NCI-H2171 treated with DMSO at 0.1 percent for 48 hours (cell line): ENCODE results near the gene KCNK18.

ENCODE experiments used
- DNase-seq: peaks from one replicate; lab custom pipeline; 2025; lab: John Stamatoyannopoulos, UW

Gene KCNK18

DNA sequence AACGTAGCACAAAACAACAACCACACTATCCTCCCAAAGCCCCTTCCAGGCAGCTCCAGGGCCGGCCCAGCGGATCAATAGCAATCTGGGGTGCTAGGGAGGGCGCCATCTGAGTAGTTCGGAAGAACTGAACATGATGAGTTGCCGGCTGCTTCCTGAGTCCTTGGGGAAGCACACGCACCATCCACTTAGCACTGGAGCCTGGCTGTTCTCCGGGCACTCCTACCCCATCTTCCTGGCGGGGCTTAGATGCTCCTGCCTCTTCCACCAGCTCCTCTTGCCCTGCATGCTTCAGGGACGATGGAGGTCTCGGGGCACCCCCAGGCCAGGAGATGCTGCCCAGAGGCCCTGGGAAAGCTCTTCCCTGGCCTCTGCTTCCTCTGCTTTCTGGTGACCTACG lies at the start of gene KCNK18:
Gene KCNK18, plus strand, starts transcription at position 301 of the 400 bp plus-strand sequence. Its CDS starts 0 bp downstream, at position 301.
- no peak for DNase-seq

- no peak for DNase-seq
Measured at GRCh38 chr10:117148284-117148683, 49.0 kb upstream of the KCNK18 start.

DNA sequence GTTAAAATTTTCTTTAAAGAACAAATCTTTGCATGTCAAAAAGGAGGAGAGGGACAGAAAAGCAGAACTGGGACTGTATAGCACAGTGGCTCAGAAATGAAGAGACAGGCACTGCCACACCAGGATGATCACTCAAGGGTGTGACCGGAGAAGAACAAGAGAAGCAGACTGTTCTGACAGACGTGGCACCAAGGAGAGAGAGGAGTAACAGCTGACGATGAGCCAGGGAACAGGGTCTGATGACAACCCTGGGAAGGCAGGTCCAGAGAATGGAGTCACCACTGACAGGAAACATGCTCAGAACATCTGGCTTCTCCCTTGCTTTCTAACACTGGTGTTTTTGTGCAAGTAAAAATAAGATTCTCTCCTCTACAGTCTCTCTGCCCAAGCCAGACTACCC lies 44.6 kb upstream of the KCNK18 start:
- DNase-seq: no peak

DNA sequence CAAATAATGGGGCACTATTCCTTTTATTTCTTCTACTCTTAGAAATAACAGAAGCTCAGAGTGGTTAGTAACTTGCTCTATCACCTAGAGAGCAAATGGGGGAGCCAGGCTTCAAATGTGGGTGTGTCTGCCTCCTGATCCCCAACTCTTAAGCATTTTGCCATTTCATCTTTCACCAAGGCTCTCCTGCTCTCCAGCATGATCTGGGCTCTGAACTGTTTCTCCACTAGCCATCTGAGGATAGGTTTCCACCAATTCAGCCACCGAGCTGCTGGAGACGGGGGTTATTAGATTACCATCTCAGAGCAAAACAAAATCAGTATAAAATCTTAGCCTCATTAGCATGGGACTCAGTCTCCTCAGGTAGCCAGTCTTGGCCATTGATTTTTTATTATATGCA lies 39.0 kb upstream of the KCNK18 start:
- no peak for DNase-seq

DNA sequence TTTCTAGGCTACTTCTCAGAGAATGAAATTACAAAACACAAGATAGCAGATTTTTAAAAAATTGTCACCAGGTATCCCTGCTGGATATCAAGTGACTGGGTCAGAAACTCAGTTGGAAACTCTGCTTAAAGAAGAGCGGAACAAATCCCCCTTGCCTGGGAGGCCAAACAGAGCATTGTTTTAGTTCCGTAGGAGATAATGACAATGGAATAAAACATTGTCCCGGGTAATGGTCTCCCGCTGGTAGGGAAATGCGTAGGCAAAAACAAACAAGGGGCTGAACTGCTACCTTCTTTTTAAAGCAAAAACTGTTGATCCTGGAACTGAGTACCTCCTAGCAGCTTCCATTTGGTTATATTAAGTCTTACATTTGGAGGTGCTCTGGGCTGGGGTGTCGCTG lies 37.9 kb upstream of the KCNK18 start:
- DNase-seq: no peak

- no peak for DNase-seq
Measured at GRCh38 chr10:117160567-117160966, 36.7 kb upstream of the KCNK18 start.

DNA sequence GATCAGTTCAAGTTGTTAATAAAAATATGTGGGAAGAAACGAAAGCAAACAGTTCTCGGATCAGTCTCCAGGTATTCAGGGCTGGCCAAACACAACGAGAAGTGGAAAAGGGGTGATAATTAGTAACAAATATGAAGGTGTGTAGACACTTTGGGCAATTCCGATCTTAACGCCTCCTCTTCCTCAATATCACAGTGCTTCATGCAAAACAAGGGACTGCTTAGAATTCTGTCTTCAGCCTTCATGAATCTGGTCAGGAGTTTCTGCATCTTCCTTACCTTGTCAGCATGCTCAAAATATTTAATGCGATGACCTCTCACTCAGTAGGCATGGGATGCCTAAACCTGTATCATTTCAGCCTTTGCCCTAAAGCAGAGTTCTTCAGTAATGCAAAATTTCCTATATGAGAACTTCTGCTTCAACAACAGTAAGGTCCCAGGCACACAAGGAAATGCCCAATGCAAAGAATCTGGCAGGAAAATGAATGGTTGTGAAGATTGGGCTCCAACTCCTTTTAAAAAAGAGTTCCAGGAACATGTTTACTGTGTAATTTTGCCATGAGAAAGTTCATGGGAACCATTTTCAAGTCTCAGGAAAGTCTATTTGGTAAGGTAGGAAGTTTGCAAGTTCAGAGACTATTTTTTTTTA lies 35.8 kb upstream of the KCNK18 start:
- DNase-seq: no peak

GRCh38 chr10:117162093-117163060 lies 34.9 kb upstream of the KCNK18 start:
- DNase-seq: no peak

- no peak for DNase-seq
Measured at GRCh38 chr10:117163061-117163953, 34.0 kb upstream of the KCNK18 start.

DNA sequence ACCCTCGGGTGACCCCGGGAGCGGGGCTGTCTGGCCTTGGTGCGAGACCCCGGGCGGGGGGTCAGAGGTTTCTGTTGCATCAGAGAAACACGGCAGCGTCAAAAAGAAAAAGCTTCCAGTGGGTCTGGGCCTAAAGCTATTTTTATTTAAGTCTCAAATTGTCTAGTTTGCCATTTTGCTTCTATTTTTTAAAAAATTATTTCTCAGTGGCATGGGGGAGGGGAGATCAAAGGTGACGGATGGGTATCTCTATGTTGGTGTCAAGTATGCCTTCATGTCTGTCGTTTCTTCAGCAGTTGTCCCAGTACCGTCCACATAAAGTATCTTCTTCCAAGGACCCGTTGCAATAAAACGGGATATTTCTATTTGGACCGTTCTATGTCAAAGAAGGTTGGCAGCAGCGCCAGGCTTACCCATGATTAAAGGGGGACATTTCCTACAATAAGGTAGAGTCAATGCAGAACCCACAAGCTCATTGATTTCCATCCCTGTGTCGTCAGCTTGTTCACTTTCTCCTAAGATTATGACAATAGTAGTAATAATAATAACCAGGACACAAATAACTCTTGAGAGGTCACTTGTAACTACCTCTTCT lies 33.2 kb upstream of the KCNK18 start:
- DNase-seq: no peak

- DNase-seq: no peak
Measured at GRCh38 chr10:117164592-117165537, 32.4 kb upstream of the KCNK18 start.

- DNase-seq: peak; percentile 18
Measured at GRCh38 chr10:117165538-117166417, 31.5 kb upstream of the KCNK18 start.

GRCh38 chr10:117166418-117167345 lies 30.6 kb upstream of the KCNK18 start:
- DNase-seq: no peak

DNA sequence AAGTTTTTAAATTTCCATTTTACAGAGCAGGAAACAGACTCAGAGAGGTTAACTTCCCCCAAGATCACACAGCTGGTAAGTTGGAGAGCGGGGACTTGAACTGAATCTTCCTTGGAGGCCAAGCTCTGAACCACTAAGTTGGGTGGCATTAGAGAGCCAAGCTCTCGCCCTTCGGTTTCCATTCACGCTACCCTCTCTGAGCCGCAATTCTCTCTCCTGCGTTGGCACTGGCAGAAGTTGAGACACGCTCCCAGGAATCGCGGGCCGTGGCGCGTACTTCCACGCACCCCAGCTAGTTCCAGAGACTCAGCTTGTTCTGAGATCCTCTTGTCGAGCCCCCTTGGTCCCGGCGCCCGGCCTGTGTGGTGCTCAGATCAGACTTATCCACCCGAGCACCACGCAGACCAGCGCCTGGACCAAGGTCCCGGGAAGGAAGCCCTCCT lies 29.9 kb upstream of the KCNK18 start:
- DNase-seq: no peak

GRCh38 chr10:117167789-117168674 lies 29.3 kb upstream of the KCNK18 start:
- DNase-seq: peak; percentile 27

- peak; percentile 7 for DNase-seq
Measured at GRCh38 chr10:117168729-117169128, 28.6 kb upstream of the KCNK18 start.

- DNase-seq: no peak
Measured at GRCh38 chr10:117169480-117169879, 27.8 kb upstream of the KCNK18 start.
